H1 (cell line): ENCODE data around the gene NFIX.

Experiments used
- BCL11A ChIP-seq, 2 experiments: IDR thresholded peaks; one replicate each; pipeline ENCODE4 v1.6.1; 2011; ENCODE audit warnings: low read depth in 2 of 2, low read length in 2 of 2, mild to moderate bottlenecking in 2 of 2
- EP300 ChIP-seq, 2 experiments: IDR thresholded peaks; 1 replicate in 1 of 2; 2 replicates in 1 of 2; pipeline ENCODE4 v1.6.1; 2011 to 2012; ENCODE audit warnings: low read depth in 2 of 2, low read length in 2 of 2, mild to moderate bottlenecking in 2 of 2, borderline replicate concordance in 1 of 2, inconsistent platforms in 1 of 2, moderate library complexity in 1 of 2
- EZH2 ChIP-seq: fragments of 200-600 bp; sonication (generic); IDR thresholded peaks from 2 replicates; pipeline ENCODE4 v1.7.1; 2012; ENCODE audit warnings: low read depth, mild to moderate bottlenecking, moderate library complexity, low read length, inconsistent platforms; ENCODE audit not compliant: severe bottlenecking
- JUND ChIP-seq: IDR thresholded peaks from 2 replicates; pipeline ENCODE4 v1.6.1; 2011; ENCODE audit warnings: mild to moderate bottlenecking, improper control_type of control experiment, low read length
- MAFK ChIP-seq: IDR thresholded peaks from 2 replicates; pipeline ENCODE4 v1.6.1; 2012; ENCODE audit warnings: low read depth, mild to moderate bottlenecking, improper control_type of control experiment, low read length
- POLR2A ChIP-seq, 2 experiments: IDR thresholded peaks; 1 replicate in 1 of 2; 2 replicates in 1 of 2; pipeline ENCODE4 v1.6.1; 2011; ENCODE audit warnings: low read depth in 2 of 2, low read length in 2 of 2, mild to moderate bottlenecking in 2 of 2; ENCODE audit errors: control extremely low read depth in 1 of 2
- SAP30 ChIP-seq: fragments of 300-600 bp; sonication (generic); IDR thresholded peaks from 2 replicates; pipeline ENCODE4 v1.7.1; 2012; ENCODE audit warnings: low read length, moderate library complexity, mild to moderate bottlenecking, inconsistent platforms; ENCODE audit not compliant: insufficient read depth, insufficient replicate concordance
- SIN3A ChIP-seq, 2 experiments: IDR thresholded peaks in 1 of 2; conservative IDR thresholded peaks in 1 of 2; 2 replicates each; pipeline ENCODE4 v1.6.1; 2011 to 2012; ENCODE audit warnings: low read length in 2 of 2, improper control_type of control experiment in 1 of 2, low read depth in 1 of 2, mild to moderate bottlenecking in 1 of 2
- TCF12 ChIP-seq: IDR thresholded peaks from 2 replicates; pipeline ENCODE4 v1.6.1; 2011; ENCODE audit warnings: low read depth, mild to moderate bottlenecking, low read length
- TF ChIP-seq, protein P1 (sequence below), 3 experiments: IDR thresholded peaks; 1 replicate in 2 of 3; 2 replicates in 1 of 3; pipeline versions ENCODE4 v1.5.1 to v1.6.1; 2011; ENCODE audit warnings: low read length in 3 of 3, mild to moderate bottlenecking in 3 of 3, inconsistent platforms in 2 of 3, low read depth in 1 of 3, moderate library complexity in 1 of 3; ENCODE audit not compliant: insufficient read depth in 1 of 3; ENCODE audit errors: control extremely low read depth in 1 of 3

DNA sequence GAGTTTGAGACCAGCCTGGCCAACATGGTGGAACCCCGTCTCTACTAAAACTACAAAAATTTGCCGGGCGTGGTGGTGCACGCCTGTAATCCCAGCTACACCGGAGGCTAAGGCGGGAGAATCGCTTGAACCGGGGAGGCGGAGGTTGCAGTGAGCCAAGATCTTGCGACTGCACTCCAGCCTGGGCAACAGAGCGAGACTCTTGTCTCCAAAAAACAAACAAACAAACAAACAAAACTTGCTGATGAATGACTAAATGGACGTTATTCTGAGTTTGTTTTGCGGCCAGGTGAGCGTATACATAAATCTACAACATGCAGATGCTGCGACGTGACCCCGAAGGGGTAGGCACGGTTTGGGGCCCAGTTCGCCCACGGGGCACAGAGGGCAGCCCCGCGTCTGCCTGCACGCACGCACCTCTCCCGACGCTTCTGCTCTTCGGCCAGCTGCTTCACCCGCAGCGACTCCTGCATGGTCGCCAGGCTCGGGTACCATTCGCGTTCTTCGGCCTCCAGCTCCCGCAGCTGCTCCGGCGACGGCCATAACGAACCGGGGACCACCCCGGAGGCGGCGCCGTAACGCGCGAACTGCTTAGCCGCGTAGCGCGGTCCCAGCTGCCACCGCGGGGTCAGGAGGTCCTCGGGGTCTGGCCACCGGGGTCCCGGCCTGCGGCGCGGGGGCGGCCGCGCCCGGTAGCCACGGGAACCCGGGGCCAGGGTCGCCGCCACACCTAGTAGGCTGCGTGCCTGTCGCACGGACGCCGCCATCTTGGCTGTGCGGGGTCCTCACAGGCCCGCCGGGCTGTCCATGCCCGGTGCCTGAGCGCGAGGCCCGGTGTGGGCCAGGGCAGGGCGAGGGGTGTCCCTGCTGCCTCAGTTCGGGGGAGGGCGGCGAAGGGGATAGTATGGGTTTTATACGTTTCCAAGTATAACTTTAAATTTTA, 38.6 kb upstream of the NFIX start, which contains the start of gene GADD45GIP1:
- TF ChIP-seq, protein P1, sequence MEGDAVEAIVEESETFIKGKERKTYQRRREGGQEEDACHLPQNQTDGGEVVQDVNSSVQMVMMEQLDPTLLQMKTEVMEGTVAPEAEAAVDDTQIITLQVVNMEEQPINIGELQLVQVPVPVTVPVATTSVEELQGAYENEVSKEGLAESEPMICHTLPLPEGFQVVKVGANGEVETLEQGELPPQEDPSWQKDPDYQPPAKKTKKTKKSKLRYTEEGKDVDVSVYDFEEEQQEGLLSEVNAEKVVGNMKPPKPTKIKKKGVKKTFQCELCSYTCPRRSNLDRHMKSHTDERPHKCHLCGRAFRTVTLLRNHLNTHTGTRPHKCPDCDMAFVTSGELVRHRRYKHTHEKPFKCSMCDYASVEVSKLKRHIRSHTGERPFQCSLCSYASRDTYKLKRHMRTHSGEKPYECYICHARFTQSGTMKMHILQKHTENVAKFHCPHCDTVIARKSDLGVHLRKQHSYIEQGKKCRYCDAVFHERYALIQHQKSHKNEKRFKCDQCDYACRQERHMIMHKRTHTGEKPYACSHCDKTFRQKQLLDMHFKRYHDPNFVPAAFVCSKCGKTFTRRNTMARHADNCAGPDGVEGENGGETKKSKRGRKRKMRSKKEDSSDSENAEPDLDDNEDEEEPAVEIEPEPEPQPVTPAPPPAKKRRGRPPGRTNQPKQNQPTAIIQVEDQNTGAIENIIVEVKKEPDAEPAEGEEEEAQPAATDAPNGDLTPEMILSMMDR (IDR thresholded peaks at IDR 0.05; ENCODE audit: control extremely low read depth in 1 of 3, insufficient read depth in 1 of 3, low read depth in 1 of 3, low read length in 3 of 3), result no peak
- TF ChIP-seq EZH2 (no peak), SAP30 (no peak), EP300 (IDR thresholded peaks at IDR 0.05; ENCODE audit: borderline replicate concordance in 1 of 2, low read depth in 2 of 2, low read length in 2 of 2) (no peak), BCL11A (IDR thresholded peaks at IDR 0.05; ENCODE audit: low read depth in 2 of 2, low read length in 2 of 2) (no peak), JUND (0 out of 2 replicates have a peak, but pooled peaks have one; percentile 7), MAFK (no peak), SIN3A (conservative IDR thresholded peaks at IDR 0.05 in 1 of 2, IDR thresholded peaks at IDR 0.05 in 1 of 2; ENCODE audit: low read depth in 1 of 2, low read length in 2 of 2) (no peak; a peak in 2 of 4 replicates), POLR2A (IDR thresholded peaks at IDR 0.05; ENCODE audit: control extremely low read depth in 1 of 2, low read depth in 2 of 2, low read length in 2 of 2) (peak; percentile 96 to 97), TCF12 (no peak)
